Cerebellar cortex (tissue), 1 donor: Measurements from ENCODE around the gene FANCD2OS.
"Not testable (repeated sequence)": the region's sequence is repeated elsewhere in the genome, so short reads cannot be mapped to it uniquely, and the experiment has no call there.

Source experiments
- DNase-seq: peaks from one replicate; pipeline ENCODE4 v3.0.0-alpha.2; 2015; ENCODE audit warnings: low spot score

FANCD2OS gene

DNA sequence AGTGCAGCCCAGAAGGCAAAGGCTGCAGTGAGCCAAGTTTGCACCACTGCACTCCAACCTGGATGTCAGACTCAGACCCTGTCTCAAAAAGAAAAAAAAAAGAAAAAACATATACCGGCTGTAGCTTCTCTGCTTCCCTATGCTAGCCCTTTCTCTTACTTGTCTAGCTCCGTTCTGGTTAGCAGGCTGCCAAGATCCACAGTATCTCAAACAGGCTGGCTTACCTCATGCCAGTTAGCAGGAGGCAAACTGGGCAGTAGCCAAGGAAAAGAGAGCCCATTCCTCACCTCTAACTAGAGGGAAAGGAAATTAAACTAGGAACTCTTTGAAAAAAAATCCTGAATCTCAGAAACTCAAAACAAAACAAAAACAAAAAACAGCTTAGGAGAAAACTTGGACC is 16.7 kb downstream of the FANCD2OS start:
- DNase-seq = not testable (repeated sequence)

GRCh38 chr3:10090774-10091173 is 17.3 kb downstream of the FANCD2OS start:
- DNase-seq = not testable (repeated sequence)

- no peak for DNase-seq
Measured at GRCh38 chr3:10090179-10090578, 17.9 kb downstream of the FANCD2OS start.

- no peak for DNase-seq
Measured at GRCh38 chr3:10088256-10088655, 19.8 kb downstream of the FANCD2OS start.

GRCh38 chr3:10085738-10086137 is 22.3 kb downstream of the FANCD2OS start:
- DNase-seq = no peak

GRCh38 chr3:10081871-10082270 is 26.2 kb downstream of the FANCD2OS start:
- DNase-seq = no peak

DNA sequence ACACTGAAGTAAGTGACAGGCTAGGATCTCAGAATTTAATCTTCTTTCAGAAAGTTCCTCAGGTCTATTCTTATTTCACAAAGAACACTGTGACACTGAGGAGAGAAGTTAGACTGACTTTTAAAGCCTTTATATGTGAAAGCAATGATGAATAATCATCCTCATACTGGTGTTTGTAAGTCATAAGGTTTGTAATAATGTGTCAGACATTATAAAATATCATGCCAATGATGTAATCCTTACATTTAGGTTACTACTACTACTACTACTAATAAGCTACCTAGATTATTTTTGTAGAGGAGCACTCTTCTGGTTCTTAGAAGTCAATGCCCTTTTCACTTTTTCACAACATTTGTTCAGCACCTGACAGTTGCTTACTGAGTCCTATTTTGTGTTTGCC is 33.4 kb downstream of the FANCD2OS start:
- no peak for DNase-seq

- DNase-seq = not testable (repeated sequence)
Measured at GRCh38 chr3:10070077-10070476, 38.0 kb downstream of the FANCD2OS start.

DNA sequence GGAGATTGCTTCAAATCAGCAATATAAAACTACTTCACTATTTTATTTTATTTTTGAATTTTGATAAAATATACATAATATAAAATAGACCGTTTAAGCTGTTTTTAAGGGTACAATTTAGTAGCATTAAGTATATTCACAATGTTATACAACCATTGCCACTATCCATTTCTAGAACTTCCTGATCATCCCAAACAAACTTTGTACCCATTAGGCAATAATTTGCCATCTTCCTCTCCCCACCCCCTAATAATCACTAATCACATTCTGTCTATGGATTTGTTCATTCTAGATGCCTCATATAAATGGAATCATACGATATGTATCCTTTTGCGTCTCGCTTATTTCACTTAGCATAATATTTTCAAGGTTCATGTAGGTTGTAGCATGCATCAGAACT is 53.0 kb downstream of the FANCD2OS start:
- no peak for DNase-seq
